ENCODE measurements around the gene AKNAD1. TPM values are rescaled to one million over a fixed set of nuclear protein-coding genes. Genes with fewer than 3 reads are reported as not detected.
A peak's percentile ranks its signal among the peaks of the same experiment; 100 is the strongest.

The AKNAD1 gene
- polyA plus RNA-seq, 3 donors: not detected

- Histone ChIP-seq H2AFZ (ENCODE audit: insufficient read depth, low read depth, low read length, poor library complexity, severe bottlenecking) (no peak overlapping the region), H3K4me3 (replicated peaks in 1 of 3; ENCODE audit: low read depth in 2 of 3, low read length in 3 of 3) (no peak overlapping the region), H3K9me3 (replicated peaks in 1 of 2; ENCODE audit: control insufficient read depth in 1 of 2, insufficient read depth in 1 of 2, low read length in 2 of 2) (no peaks in the 10 kb centered on the region), H3K79me2 (ENCODE audit: insufficient read depth, low read length) (peaks cover 92% of the 10 kb centered on the region), H3K36me3 (replicated peaks in 1 of 2; ENCODE audit: control insufficient read depth in 1 of 2, insufficient read depth in 2 of 2, low read length in 2 of 2) (no peaks in the 10 kb centered on the region), H3K4me2 (replicated peaks; ENCODE audit: extremely low read depth, low read length, poor library complexity, severe bottlenecking) (no peak overlapping the region), H4K20me1 (ENCODE audit: insufficient read depth, low read length) (no peaks in the 10 kb centered on the region), H3K27me3 (ENCODE audit: control insufficient read depth in 2 of 2, insufficient read depth in 2 of 2, low read length in 2 of 2) (no peaks in the 10 kb centered on the region), H3K4me1 (ENCODE audit: control insufficient read depth in 1 of 2, insufficient read depth in 2 of 2, low read length in 2 of 2) (peaks cover 23 to 36% of the 10 kb centered on the region in 2 donors), H3K27ac (ENCODE audit: low read depth in 1 of 2, low read length in 2 of 2) (no peak overlapping the region), H3K9ac (ENCODE audit: insufficient read depth, low read length, poor library complexity, severe bottlenecking) (no peak overlapping the region)
- no peak for TF ChIP-seq CTCF (IDR thresholded peaks at IDR 0.05)
- no peak overlapping the region for H3K4me3 Mint-ChIP-seq
- peaks cover 40% of the 10 kb centered on the region for H3K4me1 Mint-ChIP-seq
- H3K36me3 Mint-ChIP-seq: no peaks in the 10 kb centered on the region
- peaks cover 0 to 2% (median 0%) of the 10 kb centered on the region in 3 donors for H3K27me3 Mint-ChIP-seq (ENCODE audit: low read depth in 3 of 3)
- H3K27ac Mint-ChIP-seq: peak overlapping the region; percentile 10 to 83 (median 61)
- DNase-seq: no peak
- intact Hi-C loops (cut with micrococcal nuclease): loop anchor here in 1 of 2 donors (10.0 kb wide), 1 partner anchor 186 kb away; the partner anchor contains the start of gene PRPF38B
- no peaks in the 10 kb centered on the region for H3K9me3 Mint-ChIP-seq
- WGBS (ENCODE audit: insufficient coverage): 70% methylated on average over 2 of the region's 3 CpGs
These were observed 24.0 kb upstream of the AKNAD1 start for GRCh38 chr1:108880850-108881249.

GRCh38 chr1:108878678-108879077, 21.8 kb upstream of the AKNAD1 start:
- peaks cover 40% of the 10 kb centered on the region for H3K4me1 Mint-ChIP-seq
- no peak overlapping the region for H3K27ac ChIP-seq (ENCODE audit: low read depth in 1 of 2, low read length in 2 of 2)
- H3K9me3 ChIP-seq (replicated peaks in 1 of 2; ENCODE audit: control insufficient read depth in 1 of 2, insufficient read depth in 1 of 2, low read length in 2 of 2): no peaks in the 10 kb centered on the region
- WGBS (ENCODE audit: insufficient coverage): 20% methylated on average over 1 of the region's 3 CpGs
- peaks cover 0 to 2% (median 0%) of the 10 kb centered on the region in 3 donors for H3K27me3 Mint-ChIP-seq (ENCODE audit: low read depth in 3 of 3)
- no peak overlapping the region for H3K9ac ChIP-seq (ENCODE audit: insufficient read depth, low read length, poor library complexity, severe bottlenecking)
- peaks cover 23 to 36% of the 10 kb centered on the region in 2 donors for H3K4me1 ChIP-seq (ENCODE audit: control insufficient read depth in 1 of 2, insufficient read depth in 2 of 2, low read length in 2 of 2)
- H3K36me3 ChIP-seq (replicated peaks in 1 of 2; ENCODE audit: control insufficient read depth in 1 of 2, insufficient read depth in 2 of 2, low read length in 2 of 2): no peaks in the 10 kb centered on the region
- intact Hi-C loops (cut with micrococcal nuclease): no loop called here
- no peaks in the 10 kb centered on the region for H3K27me3 ChIP-seq (ENCODE audit: control insufficient read depth in 2 of 2, insufficient read depth in 2 of 2, low read length in 2 of 2)
- no peaks in the 10 kb centered on the region for H3K36me3 Mint-ChIP-seq
- peak overlapping the region; percentile 32 for H2AFZ ChIP-seq (ENCODE audit: insufficient read depth, low read depth, low read length, poor library complexity, severe bottlenecking)
- H4K20me1 ChIP-seq (ENCODE audit: insufficient read depth, low read length): no peaks in the 10 kb centered on the region
- no peak overlapping the region for H3K4me3 Mint-ChIP-seq
- no peak overlapping the region for H3K27ac Mint-ChIP-seq
- DNase-seq: no peak
- no peaks in the 10 kb centered on the region for H3K9me3 Mint-ChIP-seq
- no peak overlapping the region for H3K4me2 ChIP-seq (replicated peaks; ENCODE audit: extremely low read depth, low read length, poor library complexity, severe bottlenecking)
- H3K4me3 ChIP-seq (replicated peaks in 1 of 3; ENCODE audit: low read depth in 2 of 3, low read length in 3 of 3): no peak overlapping the region
- peaks cover 73% of the 10 kb centered on the region for H3K79me2 ChIP-seq (ENCODE audit: insufficient read depth, low read length)
- TF ChIP-seq CTCF (IDR thresholded peaks at IDR 0.05): no peak
